Measurements from ENCODE around the gene DNAH9.

Gene DNAH9, protein sequence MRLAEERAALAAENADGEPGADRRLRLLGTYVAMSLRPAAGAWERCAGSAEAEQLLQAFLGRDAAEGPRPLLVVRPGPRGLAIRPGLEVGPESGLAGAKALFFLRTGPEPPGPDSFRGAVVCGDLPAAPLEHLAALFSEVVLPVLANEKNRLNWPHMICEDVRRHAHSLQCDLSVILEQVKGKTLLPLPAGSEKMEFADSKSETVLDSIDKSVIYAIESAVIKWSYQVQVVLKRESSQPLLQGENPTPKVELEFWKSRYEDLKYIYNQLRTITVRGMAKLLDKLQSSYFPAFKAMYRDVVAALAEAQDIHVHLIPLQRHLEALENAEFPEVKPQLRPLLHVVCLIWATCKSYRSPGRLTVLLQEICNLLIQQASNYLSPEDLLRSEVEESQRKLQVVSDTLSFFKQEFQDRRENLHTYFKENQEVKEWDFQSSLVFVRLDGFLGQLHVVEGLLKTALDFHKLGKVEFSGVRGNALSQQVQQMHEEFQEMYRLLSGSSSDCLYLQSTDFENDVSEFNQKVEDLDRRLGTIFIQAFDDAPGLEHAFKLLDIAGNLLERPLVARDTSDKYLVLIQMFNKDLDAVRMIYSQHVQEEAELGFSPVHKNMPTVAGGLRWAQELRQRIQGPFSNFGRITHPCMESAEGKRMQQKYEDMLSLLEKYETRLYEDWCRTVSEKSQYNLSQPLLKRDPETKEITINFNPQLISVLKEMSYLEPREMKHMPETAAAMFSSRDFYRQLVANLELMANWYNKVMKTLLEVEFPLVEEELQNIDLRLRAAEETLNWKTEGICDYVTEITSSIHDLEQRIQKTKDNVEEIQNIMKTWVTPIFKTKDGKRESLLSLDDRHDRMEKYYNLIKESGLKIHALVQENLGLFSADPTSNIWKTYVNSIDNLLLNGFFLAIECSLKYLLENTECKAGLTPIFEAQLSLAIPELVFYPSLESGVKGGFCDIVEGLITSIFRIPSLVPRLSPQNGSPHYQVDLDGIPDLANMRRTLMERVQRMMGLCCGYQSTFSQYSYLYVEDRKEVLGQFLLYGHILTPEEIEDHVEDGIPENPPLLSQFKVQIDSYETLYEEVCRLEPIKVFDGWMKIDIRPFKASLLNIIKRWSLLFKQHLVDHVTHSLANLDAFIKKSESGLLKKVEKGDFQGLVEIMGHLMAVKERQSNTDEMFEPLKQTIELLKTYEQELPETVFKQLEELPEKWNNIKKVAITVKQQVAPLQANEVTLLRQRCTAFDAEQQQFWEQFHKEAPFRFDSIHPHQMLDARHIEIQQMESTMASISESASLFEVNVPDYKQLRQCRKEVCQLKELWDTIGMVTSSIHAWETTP (N-terminal part only)

DNA sequence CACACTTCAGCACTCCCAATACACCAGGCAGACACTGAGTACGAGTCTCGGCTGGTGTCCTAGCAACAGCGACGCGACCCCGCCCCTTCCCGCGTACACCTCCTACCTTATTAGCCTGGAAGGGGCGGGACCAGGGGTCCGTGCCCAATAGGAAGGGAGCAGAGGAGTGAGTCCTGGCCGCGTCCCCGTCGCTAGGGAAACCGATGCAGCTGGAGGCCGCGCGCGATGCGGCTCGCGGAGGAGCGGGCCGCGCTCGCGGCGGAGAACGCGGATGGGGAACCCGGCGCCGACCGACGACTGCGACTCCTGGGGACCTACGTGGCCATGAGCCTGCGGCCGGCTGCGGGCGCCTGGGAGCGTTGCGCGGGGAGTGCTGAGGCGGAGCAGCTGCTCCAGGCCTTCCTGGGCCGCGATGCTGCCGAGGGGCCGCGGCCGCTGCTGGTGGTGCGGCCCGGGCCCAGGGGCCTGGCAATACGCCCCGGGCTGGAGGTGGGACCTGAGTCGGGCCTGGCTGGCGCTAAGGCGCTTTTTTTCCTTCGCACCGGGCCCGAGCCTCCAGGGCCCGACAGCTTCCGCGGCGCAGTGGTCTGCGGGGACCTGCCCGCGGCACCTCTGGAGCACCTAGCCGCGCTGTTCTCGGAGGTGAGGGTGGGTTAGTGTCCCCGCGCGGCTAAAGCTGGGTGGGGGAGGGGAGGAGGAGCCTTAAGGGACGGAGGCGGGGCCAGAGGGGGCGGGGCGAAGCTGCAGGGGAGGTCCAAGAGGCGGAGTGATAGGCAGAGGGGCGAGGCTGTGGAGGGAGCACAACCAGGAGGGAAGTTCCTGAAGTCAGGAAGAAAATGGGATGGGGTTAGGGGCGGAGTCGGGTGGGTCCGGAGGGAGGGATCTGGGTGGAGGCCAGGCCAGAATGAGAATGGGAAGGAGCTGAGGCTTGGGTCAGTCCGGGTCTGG lies at the start of gene DNAH9:
Gene DNAH9, plus strand, starts transcription at position 197 of the 948 bp plus-strand sequence. Its CDS starts 29 bp downstream, at position 226.
- peak; percentile 34 for DNase-seq (ENCODE audit: low spot score)

DNA sequence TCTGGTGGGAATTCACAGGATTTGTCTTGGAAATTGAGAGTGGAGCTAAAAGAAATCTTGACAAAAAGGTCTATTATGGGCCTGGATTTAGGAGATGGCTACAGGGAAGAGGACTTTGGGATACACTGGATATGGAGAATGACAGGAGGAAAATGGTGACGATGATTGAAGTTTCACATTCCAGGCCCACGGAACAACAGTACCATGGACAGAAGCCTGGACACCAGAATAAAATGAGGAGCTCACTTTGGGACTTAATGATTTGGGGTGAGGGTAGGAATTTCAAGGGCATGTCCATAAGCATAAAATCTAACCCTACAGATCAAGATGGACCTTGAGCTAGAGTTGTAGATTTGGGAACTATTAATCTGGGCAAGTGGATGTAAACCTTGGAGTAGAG lies 47.8 kb upstream of the DNAH9 start:
- no peak for DNase-seq (ENCODE audit: low spot score)

DNA sequence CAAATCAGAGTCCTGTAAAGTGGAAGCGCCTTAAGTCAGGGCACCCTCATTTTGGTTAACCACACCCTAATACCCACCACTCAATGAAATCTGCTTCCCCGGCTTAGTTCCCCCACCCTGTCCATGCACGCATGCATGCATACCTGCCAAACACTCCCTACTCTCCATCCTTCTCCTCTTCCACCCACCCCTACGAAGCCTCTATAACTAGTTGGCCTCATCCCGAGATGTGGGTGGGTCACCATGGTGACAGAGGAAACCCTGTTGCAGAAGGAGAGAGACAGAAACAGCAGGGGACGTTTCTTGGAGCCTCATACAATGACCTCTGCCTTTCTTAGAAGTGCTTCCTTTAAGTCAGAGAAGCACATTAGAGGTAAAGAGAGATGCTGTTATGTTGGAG lies 46.8 kb upstream of the DNAH9 start:
- no peak for DNase-seq (ENCODE audit: low spot score)

DNA sequence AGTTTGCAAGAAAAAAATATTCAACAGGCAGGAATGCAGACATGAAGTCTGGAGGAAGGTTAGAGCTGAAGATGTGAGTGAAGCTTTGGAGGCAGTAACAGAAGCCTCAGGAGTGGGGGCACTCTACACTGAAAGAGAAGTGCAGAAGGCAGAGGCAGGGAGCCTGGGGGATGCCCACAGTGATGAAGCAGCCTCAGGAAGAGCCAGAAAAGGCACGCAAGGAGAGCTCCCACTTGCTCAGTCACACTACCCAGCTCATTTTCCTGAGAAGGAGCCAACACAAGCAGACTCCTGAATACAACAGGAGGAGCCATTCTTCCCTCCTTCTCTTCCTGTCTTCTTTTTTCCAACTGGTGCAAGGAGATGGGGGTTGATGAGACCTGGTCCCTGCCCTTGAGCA lies 45.1 kb upstream of the DNAH9 start:
- DNase-seq (ENCODE audit: low spot score) = no peak

DNA sequence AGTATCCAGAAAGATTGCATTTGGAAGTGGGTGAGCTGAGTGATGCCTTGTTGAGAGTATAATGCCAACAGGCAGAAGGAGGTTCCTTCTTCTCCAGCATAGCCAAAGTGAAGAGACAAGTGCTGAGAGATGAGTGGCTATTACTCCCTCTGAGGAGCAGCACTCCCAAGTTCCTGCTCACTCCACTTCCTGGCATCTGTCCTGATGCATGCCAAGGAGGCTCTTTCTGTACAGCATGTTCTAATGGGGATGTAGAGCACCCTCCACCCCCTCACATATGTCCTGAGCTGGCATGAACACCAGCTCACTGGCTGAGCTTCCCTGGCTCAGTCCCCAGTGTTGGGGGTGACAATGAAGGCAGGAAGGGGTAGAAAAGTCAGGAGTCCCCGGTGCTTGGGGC lies 44.2 kb upstream of the DNAH9 start:
- no peak for DNase-seq (ENCODE audit: low spot score)

DNA sequence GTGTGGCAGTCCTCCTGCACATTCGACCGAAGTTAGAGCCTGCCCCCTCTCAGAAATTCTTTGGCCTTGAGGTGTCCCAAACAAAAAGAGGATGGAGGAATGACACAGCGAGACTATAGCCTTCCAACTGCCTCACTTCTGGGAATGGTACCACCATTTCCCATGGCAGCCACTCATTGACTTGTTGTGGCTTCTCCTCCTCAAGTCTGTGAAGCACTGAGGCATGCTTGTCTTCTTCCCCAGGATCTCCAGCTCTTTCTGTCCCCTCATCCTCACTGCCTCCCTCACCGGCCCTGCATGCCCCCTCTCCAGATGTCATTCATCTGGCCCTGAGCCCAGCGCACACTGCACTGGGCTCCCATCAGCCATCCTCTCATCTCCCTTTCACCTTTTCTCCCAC lies 43.7 kb upstream of the DNAH9 start:
- no peak for DNase-seq (ENCODE audit: low spot score)

DNA sequence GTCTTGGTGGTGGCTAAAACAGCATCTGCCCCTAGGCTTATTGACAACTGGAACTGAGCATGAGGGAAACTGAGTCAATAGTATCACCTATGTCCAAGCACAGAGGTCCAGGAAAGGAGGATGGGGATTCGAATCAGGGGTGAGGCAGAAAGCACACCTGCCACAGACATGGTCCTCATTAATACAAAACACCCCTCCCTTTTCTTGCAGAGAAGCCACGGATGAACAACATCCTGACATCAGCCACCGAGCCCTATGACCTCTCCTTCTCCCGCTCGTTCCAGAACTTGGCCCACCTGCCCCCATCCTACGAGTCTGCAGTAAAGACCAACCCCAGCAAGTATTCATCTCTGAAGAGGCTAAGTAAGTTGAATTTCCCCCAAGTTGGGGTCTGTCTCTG lies 42.7 kb upstream of the DNAH9 start:
- DNase-seq (ENCODE audit: low spot score) = no peak

DNA sequence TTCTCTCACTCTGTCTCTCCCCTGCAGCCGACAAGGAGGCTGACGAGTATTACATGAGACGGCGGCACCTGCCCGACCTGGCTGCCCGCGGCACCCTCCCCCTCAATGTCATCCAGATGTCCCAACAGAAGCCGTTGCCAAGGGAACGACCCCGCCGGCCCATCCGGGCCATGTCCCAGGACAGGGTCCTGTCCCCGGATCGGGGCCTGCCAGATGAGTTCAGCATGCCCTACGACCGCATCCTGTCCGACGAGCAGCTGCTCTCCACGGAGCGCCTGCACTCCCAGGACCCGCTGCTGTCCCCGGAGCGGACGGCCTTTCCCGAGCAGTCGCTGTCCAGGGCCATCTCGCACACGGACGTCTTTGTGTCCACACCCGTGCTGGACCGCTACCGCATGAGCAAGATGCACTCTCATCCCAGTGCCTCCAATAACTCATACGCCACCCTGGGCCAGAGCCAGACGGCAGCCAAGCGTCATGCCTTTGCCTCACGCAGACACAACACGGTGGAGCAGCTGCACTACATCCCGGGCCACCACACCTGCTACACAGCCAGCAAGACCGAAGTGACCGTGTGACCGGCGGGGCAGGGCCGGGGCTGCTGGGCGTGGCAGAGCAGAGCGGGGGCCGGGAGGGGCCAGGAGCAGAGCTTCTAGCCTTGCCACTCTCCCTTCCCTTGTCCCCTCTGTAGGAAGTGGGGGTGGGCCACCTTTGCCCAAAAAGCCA lies 40.4 kb upstream of the DNAH9 start:
- no peak for DNase-seq (ENCODE audit: low spot score)

DNA sequence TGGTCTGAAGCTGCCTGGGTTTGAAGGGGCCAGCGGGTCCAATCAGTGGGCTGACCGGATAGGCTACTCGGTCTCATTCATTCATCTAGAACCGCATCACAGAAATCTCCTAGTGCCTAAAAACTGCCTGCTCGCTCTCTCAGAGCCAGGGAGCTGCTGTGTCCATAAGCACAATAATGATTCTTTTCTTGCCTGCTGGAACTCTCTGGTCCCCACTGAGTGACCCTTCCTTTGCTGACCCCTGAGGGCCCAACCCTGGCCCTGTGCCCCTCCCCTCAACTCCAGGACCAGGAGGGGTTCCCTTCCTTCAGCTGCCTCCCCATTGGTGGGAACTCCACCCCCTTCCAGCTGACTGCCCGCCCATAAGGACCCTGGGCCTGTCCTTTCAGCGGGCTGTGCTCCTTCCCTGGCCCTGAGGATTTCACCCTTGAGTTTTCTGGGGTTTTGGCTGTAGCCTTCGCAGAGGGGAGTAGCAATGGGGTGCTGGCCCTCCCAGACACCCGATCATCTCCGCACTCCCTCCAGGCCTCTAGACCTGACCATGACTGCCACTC lies 39.5 kb upstream of the DNAH9 start:
- DNase-seq (ENCODE audit: low spot score) = no peak

DNA sequence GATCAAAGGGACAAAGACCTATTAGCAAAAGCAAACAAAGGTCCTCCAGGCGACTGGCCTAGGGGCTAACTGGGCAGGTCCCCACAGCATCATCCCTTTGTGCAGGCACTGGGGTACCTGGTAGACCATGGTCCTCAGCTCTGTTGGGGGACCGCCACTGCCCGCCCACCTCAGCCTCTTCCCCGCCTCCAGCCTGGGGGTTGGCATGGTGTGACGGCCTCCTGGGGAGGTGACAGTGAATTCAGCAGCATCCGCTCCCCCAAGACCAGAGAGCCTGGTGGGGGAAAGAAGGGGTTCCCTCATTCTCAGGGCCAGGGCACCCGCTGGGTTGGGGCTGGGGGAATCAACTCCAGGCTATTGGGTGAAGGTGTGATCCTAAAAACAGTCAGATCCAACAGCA lies 38.7 kb upstream of the DNAH9 start:
- DNase-seq (ENCODE audit: low spot score) = no peak

DNA sequence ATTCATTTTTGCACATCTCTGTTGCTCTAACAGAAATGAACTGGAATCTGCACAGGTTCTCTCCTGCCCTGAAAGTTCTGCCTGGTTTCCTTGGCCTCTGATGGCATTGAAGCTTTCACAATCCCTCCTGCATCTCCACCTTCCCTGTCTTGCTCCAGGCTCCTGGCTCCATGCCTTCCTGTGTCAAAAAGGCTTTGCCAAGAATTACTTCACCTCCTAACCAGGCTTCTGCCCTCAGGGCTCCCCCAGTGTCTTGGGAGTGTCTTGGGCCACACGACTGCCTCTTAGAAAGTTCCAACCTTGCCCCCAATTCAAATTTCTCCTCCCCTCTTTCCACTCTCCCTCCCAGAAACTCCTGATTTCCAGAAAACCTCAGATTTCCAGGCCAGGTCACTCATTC lies 37.0 kb upstream of the DNAH9 start:
- no peak for DNase-seq (ENCODE audit: low spot score)

DNA sequence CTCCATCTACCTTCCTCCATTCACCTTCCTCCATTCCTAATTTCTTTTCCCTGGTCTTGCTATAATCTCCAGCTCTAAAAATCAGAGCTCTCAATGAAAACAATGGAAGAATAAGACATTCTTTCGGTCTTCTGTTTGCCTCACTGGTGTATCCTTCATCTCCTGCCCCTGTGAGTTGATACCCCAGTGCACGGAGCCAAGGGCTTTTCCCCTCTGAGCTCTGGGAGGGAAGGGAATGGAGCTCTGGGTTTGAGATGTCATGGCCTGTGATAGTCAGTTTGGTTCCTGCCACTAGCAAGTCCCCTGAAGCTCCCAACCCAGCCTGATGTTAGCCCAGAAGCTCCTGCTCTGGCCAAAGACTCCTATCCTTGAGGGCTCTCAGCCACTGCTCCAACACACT lies 36.6 kb upstream of the DNAH9 start:
- DNase-seq (ENCODE audit: low spot score) = no peak

DNA sequence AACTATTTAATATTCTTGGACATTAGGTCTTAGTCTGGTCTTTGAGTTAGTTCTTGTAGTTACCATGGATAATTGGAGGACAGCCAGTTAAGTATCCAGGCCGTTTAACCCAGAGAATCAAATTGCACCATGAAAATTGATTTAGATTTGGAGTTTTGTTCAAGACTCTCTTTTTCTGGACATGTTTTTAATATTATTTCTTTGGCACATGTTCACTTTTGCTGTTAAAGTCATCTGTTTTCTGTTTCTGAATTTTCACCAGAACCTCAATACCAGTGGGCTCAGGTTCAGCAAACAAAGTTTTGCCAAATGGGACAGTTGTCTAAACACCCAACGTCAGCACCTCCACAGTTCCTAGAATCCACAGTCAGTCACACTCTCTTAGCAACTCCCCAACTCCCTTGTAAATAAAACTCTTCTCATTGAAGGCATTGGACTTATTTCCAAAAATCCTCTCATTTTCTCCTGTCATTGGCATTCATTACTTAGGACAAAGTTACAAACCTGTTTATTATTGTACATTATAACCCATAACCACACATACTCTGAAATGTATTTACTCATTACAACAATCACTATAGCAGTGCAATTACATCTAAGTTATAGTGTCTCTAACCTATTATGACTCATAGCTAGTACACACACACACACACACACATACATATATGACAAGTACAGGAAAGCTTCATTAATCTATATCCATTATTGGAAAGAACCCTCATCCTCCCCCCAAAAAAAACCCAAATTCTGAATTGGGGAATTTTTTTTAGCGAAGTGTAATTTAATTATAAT lies 33.5 kb upstream of the DNAH9 start:
- no peak for DNase-seq (ENCODE audit: low spot score)

DNA sequence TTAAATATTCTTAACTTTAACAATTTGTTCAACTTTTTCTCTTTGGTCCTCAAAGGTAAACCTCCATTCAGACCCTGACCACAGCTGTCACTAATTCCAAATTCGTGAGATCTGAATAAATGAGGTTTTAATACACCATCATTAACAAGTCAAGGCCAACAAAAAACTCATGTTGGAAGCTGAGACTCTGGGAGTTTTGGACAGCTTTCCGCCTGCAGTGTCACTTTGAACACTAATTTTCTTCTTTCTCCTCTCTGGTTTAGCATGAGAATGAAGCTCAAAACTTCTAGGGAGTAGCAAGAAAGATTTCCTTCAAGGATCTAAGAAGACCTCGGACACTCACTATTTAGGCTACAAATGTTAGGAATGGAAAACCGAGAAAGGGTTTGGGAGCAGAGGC lies 32.7 kb upstream of the DNAH9 start:
- no peak for DNase-seq (ENCODE audit: low spot score)

DNA sequence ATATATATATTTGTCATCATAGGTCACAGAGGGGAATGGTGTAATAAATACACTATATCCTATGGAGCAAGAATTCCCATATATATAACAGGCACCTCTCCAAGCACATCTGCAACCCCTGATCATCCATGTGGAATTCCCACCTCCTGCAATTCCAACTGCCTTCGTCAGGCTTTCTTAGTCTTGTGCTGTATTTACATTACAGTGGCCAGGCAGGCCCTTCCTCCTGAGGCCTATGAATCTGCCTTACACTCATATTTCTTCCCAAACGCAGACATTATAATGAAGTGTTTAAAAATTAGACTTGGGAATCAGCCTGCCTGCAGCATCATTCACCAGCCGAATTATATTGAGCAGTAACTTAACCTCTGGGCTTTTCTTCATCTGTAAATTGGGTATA lies 19.3 kb upstream of the DNAH9 start:
- DNase-seq (ENCODE audit: low spot score) = no peak

DNA sequence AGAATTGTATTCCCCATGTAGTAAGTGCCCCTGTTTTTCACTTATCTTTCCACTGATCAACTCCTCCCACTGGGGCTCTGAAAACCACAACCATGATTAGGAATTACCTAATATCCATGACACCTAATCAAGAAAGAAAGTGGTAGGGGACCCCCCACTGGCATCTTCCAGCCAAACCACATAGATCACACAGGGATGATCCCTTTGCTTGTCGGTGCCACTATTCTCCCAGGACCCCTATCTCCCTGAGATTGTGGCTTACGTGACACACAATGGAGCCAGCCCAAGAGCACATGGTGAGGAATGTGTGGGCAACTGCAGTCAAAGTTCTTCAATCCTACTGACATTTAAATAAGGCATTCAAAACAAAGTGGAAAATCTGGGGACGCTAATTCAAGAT lies 17.6 kb upstream of the DNAH9 start:
- DNase-seq (ENCODE audit: low spot score) = no peak

DNA sequence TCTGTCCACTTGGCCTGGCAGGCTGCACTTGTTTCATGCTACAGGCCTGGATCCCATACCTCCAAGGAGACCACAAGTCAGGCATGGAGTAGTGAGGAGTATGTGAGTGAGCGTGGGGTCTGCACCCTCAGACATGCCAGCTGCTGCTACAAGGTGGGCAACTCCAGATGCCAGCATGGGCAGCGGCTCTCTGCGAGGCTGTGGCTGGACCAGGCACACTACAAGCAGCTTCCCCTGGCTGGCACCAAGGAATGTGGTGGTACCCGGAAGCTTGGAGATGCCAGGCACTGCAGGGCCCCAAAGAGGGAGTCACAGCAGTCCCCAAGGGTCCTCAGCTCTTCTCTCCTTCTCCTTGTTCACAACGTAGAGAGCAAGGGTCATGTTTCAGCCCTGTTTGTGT lies 16.1 kb upstream of the DNAH9 start:
- no peak for DNase-seq (ENCODE audit: low spot score)

DNA sequence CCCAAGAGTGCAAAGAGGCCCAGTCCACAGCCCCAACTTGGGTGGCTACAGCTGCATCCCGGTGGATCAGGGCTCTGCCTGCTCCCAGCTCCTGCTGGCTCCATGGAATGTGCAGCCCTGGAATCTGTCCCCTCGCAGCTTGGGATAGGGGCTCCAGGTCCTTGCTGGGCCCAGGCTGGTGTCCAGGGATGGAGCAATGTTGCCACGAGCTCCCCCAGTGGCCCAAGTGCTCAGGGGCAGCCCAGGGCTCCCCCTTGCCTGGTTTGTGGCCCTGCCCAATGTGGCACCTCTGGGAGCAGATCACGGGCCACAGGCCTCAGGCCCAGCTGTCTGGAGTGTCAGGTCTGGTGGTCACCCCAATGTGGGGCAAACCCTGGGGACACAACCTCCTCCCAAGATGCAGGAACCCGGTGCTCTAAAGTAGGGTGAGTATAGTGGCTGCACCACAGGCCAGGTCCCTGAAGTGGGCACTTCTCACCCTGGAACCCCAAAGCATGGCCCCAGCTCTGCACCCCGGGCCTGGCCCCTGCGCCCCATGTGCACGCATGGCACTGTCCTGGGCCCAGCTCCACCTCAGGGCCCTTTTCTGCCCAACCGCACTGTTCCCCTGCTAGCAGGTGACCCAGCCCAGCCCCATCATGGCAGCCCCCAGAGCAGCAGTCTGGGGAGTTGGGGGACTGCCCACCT lies 14.8 kb upstream of the DNAH9 start:
- no peak for DNase-seq (ENCODE audit: low spot score)

DNA sequence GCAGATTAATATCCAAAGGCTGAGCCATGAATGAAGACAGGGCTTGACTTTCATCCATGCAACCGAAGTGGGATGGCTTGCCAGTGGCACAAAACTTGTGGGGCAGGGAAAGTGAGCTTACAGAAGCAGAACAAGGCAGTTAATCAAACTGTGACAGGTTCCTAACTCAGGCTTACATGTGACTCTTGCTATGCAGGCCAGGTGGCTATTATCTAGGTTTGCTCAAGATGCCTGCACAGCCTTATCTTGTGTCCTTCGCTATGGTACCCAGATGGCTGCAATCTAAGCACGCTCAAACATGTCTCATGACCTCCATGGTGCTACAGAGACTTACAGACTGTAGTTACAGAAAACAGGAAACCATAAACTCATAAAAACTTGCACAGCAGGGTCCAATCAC lies 8.6 kb upstream of the DNAH9 start:
- no peak for DNase-seq (ENCODE audit: low spot score)

Data from AG08395 (cell line).